GM21723 (cell line): ENCODE measurements around the gene TARBP2.

Source experiments
- ATAC-seq: cut with Tn5 transposase; IDR thresholded peaks from one replicate; pipeline ENCODE4 v1.9.1; 2021; ENCODE audit warnings: mild to moderate bottlenecking, moderate library complexity; ENCODE audit not compliant: unreplicated experiment

The TARBP2 gene

GRCh38 chr12:53495903-53496751 lies 5.0 kb upstream of the TARBP2 start:
- no peak for ATAC-seq

DNA sequence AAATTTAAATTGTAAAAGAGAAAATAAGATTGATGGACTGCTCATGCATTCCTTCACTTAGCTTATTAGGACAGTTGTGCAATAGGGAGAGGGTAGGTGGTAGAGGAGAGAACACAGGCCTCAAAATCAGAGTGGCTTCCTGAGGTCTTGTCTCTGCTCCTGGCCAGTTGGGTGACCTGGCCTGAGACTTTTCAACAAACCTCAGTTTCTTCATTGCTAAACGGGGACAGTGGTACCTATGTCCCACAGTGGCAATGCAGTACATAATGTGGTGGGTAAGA lies 4.4 kb upstream of the TARBP2 start:
- ATAC-seq = no peak

DNA sequence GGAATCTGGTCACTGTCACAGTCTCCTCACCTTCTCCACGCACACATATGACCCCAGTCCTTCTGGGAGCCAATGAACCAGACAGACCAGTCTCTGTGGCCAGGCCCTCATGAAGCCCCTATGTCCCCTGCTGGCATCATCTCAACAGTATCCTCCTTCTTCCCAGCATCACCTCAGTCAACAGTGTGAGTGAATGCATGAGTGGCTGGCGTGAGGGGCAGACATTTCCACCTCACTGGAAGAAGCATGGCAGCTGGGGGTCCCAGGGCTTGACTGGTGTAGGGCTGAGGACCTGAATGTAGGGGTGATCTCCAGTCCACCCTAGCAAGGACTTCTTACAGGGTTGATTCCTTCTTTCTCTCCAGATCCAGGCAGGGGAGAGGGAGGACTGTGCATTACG lies 3.6 kb upstream of the TARBP2 start:
- ATAC-seq = no peak

GRCh38 chr12:53498235-53498630 lies 2.9 kb upstream of the TARBP2 start:
- no peak for ATAC-seq

GRCh38 chr12:53499266-53500141 lies 1.6 kb upstream of the TARBP2 start, which contains the start of gene MAP3K12:
MAP3K12 (minus strand) TSS chr12:53499458; CDS start chr12:53487391, 12,067 bp downstream.
- no peak for ATAC-seq

- no peak for ATAC-seq
Measured at GRCh38 chr12:53500142-53500775, 824 bp upstream of the TARBP2 start.

DNA sequence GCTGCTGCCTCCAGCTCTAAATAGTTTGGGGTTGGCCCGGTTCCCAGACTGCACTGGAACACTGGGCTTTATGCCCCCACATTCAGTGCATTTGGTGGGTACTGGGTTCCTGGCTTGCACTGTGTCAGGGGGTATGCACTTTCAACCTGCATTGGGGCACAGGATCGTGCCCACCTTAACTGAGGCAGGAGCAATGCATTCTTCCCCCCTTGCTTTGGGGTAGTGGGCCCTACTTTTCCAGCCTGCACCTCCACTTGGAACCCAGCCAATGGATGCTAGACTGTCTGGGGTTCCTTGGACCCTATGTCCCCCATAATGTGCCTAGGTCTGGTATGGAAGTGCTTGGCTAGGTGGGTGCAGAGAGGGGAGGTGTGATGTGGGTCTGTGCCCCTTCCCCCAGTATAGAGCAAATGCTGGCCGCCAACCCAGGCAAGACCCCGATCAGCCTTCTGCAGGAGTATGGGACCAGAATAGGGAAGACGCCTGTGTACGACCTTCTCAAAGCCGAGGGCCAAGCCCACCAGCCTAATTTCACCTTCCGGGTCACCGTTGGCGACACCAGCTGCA lies 615 bp downstream of the TARBP2 start:
- ATAC-seq = no peak

- no peak for ATAC-seq
Measured at GRCh38 chr12:53502331-53502730, 1.2 kb downstream of the TARBP2 start.

GRCh38 chr12:53502983-53503728 lies 2.1 kb downstream of the TARBP2 start:
- ATAC-seq = no peak

- no peak for ATAC-seq
Measured at GRCh38 chr12:53504004-53504920, 3.2 kb downstream of the TARBP2 start.

DNA sequence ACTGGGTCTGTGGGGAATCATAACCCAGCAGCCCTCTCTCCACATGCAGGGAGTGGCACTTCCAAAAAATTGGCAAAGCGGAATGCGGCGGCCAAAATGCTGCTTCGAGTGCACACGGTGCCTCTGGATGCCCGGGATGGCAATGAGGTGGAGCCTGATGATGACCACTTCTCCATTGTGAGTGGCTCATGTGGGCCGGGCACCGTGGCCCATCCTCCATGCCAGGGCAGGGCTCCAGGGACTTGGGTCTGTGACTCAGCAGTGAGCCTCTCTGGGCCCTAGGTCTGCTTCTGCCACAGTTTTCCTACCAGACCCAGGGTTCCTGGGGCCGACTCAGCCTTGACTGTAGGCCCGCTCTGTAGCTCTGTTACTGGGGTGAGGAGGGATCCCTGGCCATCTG lies 4.0 kb downstream of the TARBP2 start:
- no peak for ATAC-seq

GRCh38 chr12:53505555-53506449 lies 4.7 kb downstream of the TARBP2 start:
- ATAC-seq = no peak

- ATAC-seq = no peak
Measured at GRCh38 chr12:53506450-53506785, 5.3 kb downstream of the TARBP2 start.

DNA sequence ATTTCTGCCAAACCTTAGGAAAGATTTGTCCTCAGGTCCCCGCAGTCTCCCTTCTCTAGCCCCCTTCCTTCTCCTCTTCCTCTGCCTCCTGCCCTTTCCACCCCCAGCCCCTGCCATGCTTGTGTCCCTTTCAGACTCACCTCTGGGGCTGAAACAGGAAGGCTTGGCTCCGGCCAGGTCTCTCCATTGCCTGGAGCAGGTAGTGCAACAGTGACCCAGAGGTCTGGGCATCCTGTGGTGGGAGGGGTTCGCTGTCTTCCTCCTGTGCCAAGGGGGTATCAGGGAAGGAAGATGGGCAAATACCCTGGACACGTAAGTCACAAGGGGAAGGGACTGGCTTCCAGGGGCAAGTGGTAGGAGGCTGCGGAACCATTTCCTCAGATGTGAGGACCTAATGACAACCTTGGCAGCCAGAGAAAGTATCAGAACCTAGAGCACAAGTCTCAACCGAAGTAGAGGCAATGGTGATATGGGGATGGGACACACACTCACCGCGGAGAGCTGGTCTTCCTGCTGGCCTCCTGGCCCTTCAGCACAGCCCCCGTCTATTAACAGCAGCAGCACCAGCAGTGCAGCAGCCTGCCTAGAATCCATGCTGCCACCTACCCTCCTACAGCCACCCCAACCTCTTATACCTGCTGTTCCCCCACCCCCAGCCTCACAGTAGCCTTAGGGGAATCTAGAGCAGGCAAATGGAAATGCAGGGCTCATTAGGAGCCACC lies 6.0 kb downstream of the TARBP2 start, which contains the start of gene NPFF:
Gene NPFF, minus strand, starts transcription at position 604 of the 722 bp plus-strand sequence. Its CDS starts 10 bp downstream, at position 594.
- no peak for ATAC-seq

- ATAC-seq = no peak
Measured at GRCh38 chr12:53507603-53507885, 6.5 kb downstream of the TARBP2 start.

DNA sequence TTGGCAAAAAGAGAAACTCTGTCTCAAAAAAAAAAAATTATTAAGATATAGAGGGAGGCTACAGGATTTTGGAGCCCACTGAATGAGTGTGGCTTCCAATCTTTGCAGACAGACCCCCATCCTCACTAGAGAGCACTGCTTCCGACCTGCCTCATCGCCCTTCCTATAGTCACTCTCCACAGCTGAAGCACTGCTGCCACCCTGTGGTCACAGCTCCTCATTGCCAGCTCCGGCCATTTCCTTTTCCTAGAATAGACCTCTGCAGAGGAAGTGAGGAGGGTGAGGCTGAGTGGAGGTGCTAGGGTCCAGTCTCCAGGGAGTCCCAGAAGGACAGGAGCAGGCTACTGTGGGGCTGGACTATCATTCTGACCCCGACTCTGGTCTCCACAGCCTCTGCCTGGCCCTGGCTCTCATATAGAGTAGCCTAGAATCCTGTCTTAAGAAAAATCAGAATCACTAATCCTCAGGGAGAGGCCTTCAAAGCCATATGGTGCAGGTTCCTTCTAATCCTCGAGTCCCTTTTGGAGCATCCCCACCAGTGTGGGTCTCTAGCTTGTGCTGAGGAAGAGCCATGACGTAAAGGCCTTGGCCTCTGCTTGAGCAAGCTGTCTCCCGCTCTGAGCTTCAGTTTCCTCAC lies 7.6 kb downstream of the TARBP2 start:
- ATAC-seq = peak; percentile 87

DNA sequence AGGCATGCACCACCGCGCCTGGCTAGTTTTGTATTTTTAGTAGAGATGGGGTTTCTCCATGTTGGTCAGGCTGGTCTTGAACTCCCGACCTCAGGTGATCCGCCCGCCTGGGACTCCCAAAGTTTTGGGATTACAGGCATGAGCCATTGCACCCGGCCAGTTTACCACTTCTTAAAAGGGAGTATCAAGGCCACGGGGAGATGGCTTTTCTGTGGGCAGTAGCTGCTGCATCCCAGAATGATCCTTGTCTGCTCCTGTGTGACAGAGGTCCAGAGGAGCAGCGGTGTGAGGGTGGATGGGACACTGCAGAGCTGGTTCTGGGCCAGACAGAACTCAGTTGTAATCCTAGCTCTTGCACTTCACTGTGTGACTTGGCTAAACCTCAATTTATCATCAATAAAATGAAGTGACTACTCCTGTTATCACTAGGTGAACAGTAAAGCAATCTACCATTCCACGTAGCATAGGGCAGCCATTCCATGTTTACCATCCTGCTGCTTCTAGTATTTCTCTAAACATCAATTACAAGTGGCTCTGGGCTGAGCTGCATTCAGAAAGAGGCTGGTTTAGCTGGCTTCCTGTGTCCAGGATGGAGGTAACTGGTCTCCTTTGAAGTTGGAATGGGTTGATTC lies 9.2 kb downstream of the TARBP2 start:
- ATAC-seq = no peak
